ENCODE results near the gene C17orf114.

C17orf114 gene

GRCh38 chr17:4771519-4772234, 30.5 kb downstream of the C17orf114 start, which contains the start of gene TM4SF5:
Gene TM4SF5 (plus strand): TSS chr17:4771886. CDS start chr17:4771923, 37 bp downstream.
- peaks cover 24% of the 10 kb centered on the region for H3K27me3 ChIP-seq (replicated peaks; ENCODE audit: insufficient read depth, low read length)

GRCh38 chr17:4769628-4770027, 32.5 kb downstream of the C17orf114 start:
- Histone ChIP-seq H3K27ac (ENCODE audit: low read length) (no peak overlapping the region), H4K20me1 (ENCODE audit: insufficient read depth, low read length) (no peaks in the 10 kb centered on the region), H3K4me1 (ENCODE audit: low read length) (no peaks in the 10 kb centered on the region), H3K4me3 (ENCODE audit: low read length) (no peak overlapping the region), H3K27me3 (replicated peaks; ENCODE audit: insufficient read depth, low read length) (peaks cover 24% of the 10 kb centered on the region), H3K9me3 (replicated peaks; ENCODE audit: insufficient read depth, low read length) (no peaks in the 10 kb centered on the region), H3K9me2 (replicated peaks; ENCODE audit: insufficient read depth, low read length) (no peaks in the 10 kb centered on the region), H3K36me3 (replicated peaks; ENCODE audit: insufficient read depth, low read length) (no peaks in the 10 kb centered on the region), H3K4me2 (ENCODE audit: low read depth, low read length) (no peak overlapping the region), H3F3A (ENCODE audit: insufficient read depth, low read length) (no peaks in the 10 kb centered on the region), H2AFZ (ENCODE audit: low read length) (no peak overlapping the region), H3K9ac (ENCODE audit: low read length) (no peak overlapping the region), H3K79me2 (ENCODE audit: low read length) (no peaks in the 10 kb centered on the region)
- DNase-seq = no peak
- TF ChIP-seq EZH2phosphoT487 (IDR thresholded peaks at IDR 0.05; ENCODE audit: low read length) (no peak), CTCF (IDR thresholded peaks at IDR 0.05; ENCODE audit: low read length) (no peak), EZH2 (optimal IDR thresholded peaks at IDR 0.05; ENCODE audit: low read depth, low read length) (no peak)

More at GRCh38 chr17:4771519-4772234, 30.5 kb downstream of the C17orf114 start, which contains the start of gene TM4SF5:
- Histone ChIP-seq H3K4me3 (ENCODE audit: low read length) (no peak within 1 kb of the TSS), H3K9me3 (replicated peaks; ENCODE audit: insufficient read depth, low read length) (no peaks in the 10 kb centered on the region), H2AFZ (ENCODE audit: low read length) (no peak within 1 kb of the TSS), H3K9ac (ENCODE audit: low read length) (no peak within 1 kb of the TSS), H3K27ac (ENCODE audit: low read length) (no peak within 1 kb of the TSS), H3F3A (ENCODE audit: insufficient read depth, low read length) (no peaks in the 10 kb centered on the region), H3K79me2 (ENCODE audit: low read length) (no peaks in the 10 kb centered on the region), H3K36me3 (replicated peaks; ENCODE audit: insufficient read depth, low read length) (no peaks in the 10 kb centered on the region), H4K20me1 (ENCODE audit: insufficient read depth, low read length) (no peaks in the 10 kb centered on the region), H3K4me2 (ENCODE audit: low read depth, low read length) (no peak within 1 kb of the TSS), H3K4me1 (ENCODE audit: low read length) (no peaks in the 10 kb centered on the region), H3K9me2 (replicated peaks; ENCODE audit: insufficient read depth, low read length) (no peaks in the 10 kb centered on the region)
- no peak for TF ChIP-seq EZH2phosphoT487 (IDR thresholded peaks at IDR 0.05; ENCODE audit: low read length)
- TF ChIP-seq EZH2 (optimal IDR thresholded peaks at IDR 0.05; ENCODE audit: low read depth, low read length) = no peak
- no peak for TF ChIP-seq CTCF (IDR thresholded peaks at IDR 0.05; ENCODE audit: low read length)
- no peak for DNase-seq

- H3K79me2 ChIP-seq (ENCODE audit: low read length) = no peaks in the 10 kb centered on the region
Measured at GRCh38 chr17:4768298-4768697, 33.8 kb downstream of the C17orf114 start.

GRCh38 chr17:4766723-4767122, 35.4 kb downstream of the C17orf114 start:
- no peaks in the 10 kb centered on the region for H3K9me3 ChIP-seq (replicated peaks; ENCODE audit: insufficient read depth, low read length)
- no peaks in the 10 kb centered on the region for H3F3A ChIP-seq (ENCODE audit: insufficient read depth, low read length)
- H3K79me2 ChIP-seq (ENCODE audit: low read length) = no peaks in the 10 kb centered on the region
- no peaks in the 10 kb centered on the region for H3K9me2 ChIP-seq (replicated peaks; ENCODE audit: insufficient read depth, low read length)
- H2AFZ ChIP-seq (ENCODE audit: low read length) = no peak overlapping the region
- no peak overlapping the region for H3K4me2 ChIP-seq (ENCODE audit: low read depth, low read length)
- no peaks in the 10 kb centered on the region for H3K4me1 ChIP-seq (ENCODE audit: low read length)
- H4K20me1 ChIP-seq (ENCODE audit: insufficient read depth, low read length) = no peaks in the 10 kb centered on the region
- DNase-seq = no peak
- H3K9ac ChIP-seq (ENCODE audit: low read length) = no peak overlapping the region
- peaks cover 2% of the 10 kb centered on the region; the same call in 1 of the 2 replicates for H3K27me3 ChIP-seq (replicated peaks; ENCODE audit: insufficient read depth, low read length)
- no peak overlapping the region for H3K27ac ChIP-seq (ENCODE audit: low read length)
- no peaks in the 10 kb centered on the region for H3K36me3 ChIP-seq (replicated peaks; ENCODE audit: insufficient read depth, low read length)
- H3K4me3 ChIP-seq (ENCODE audit: low read length) = no peak overlapping the region
- TF ChIP-seq EZH2phosphoT487 (IDR thresholded peaks at IDR 0.05; ENCODE audit: low read length) = no peak
- TF ChIP-seq CTCF (IDR thresholded peaks at IDR 0.05; ENCODE audit: low read length) = no peak
- TF ChIP-seq EZH2 (optimal IDR thresholded peaks at IDR 0.05; ENCODE audit: low read depth, low read length) = no peak

More at GRCh38 chr17:4768298-4768697, 33.8 kb downstream of the C17orf114 start:
- peaks cover 14% of the 10 kb centered on the region for H3K27me3 ChIP-seq (replicated peaks; ENCODE audit: insufficient read depth, low read length)
- no peak overlapping the region for H2AFZ ChIP-seq (ENCODE audit: low read length)
- no peaks in the 10 kb centered on the region for H3K4me1 ChIP-seq (ENCODE audit: low read length)
- H4K20me1 ChIP-seq (ENCODE audit: insufficient read depth, low read length) = no peaks in the 10 kb centered on the region
- DNase-seq = no peak
- H3K9me2 ChIP-seq (replicated peaks; ENCODE audit: insufficient read depth, low read length) = no peaks in the 10 kb centered on the region
- no peak overlapping the region for H3K27ac ChIP-seq (ENCODE audit: low read length)
- no peak for TF ChIP-seq EZH2phosphoT487 (IDR thresholded peaks at IDR 0.05; ENCODE audit: low read length)
- no peaks in the 10 kb centered on the region for H3K36me3 ChIP-seq (replicated peaks; ENCODE audit: insufficient read depth, low read length)
- H3F3A ChIP-seq (ENCODE audit: insufficient read depth, low read length) = no peaks in the 10 kb centered on the region
- H3K9me3 ChIP-seq (replicated peaks; ENCODE audit: insufficient read depth, low read length) = no peaks in the 10 kb centered on the region
- no peak overlapping the region for H3K4me3 ChIP-seq (ENCODE audit: low read length)
- H3K9ac ChIP-seq (ENCODE audit: low read length) = no peak overlapping the region
- no peak overlapping the region for H3K4me2 ChIP-seq (ENCODE audit: low read depth, low read length)

Data from MM.1S (cell line).